Lower lobe of right lung (tissue), 2 donors: ENCODE measurements around the gene GPBAR1. TPM values are rescaled to one million over a fixed set of nuclear protein-coding genes. Genes with fewer than 3 reads are reported as not detected.

Source experiments
- ATAC-seq, 2 donors: fragments of 200-7000 bp; cut with Tn5 transposase; one replicate each; pipeline ENCODE4 v1.9.1; 2020 to 2022; ENCODE audit warnings: mild to moderate bottlenecking in 2 of 2, moderate library complexity in 2 of 2
- DNase-seq: peaks from one replicate; pipeline ENCODE4 v3.0.0-alpha.2; 2020
- H3K27ac ChIP-seq: fragments of 200-600 bp; one replicate; pipeline ENCODE4 v1.8.0; 2022
- H3K27me3 ChIP-seq: fragments of 200-600 bp; one replicate; pipeline ENCODE4 v1.8.0; 2022; ENCODE audit warnings: low read depth
- H3K36me3 ChIP-seq: fragments of 200-600 bp; one replicate; pipeline ENCODE4 v1.8.0; 2022; ENCODE audit warnings: mild to moderate bottlenecking
- H3K4me1 ChIP-seq: fragments of 200-600 bp; one replicate; pipeline ENCODE4 v1.8.0; 2022
- H3K4me3 ChIP-seq: fragments of 200-600 bp; one replicate; pipeline ENCODE4 v1.8.0; 2022; ENCODE audit warnings: mild to moderate bottlenecking
- H3K9me3 ChIP-seq: fragments of 200-600 bp; one replicate; pipeline ENCODE4 v1.8.0; 2022
- CTCF ChIP-seq: fragments of 200-600 bp; IDR thresholded peaks from one replicate; pipeline ENCODE4 v1.8.0; 2022; ENCODE audit warnings: antibody characterized with exemption, mild to moderate bottlenecking
- intact Hi-C: fragments of 100-400 bp; cut with DNase I; formaldehyde crosslinking; loops from one replicate; pipeline ENCODE4 v1.11.0; 2022
- total RNA-seq: library from RNA; stranded (reverse); fragmentation: NEBNext Ultra II Directional; extraction: Animal tissue kit (Norgen Biotek cat#: 25700); gene quantifications from one replicate; pipeline ENCODE4 v1.2.1, GENCODE V29; 2021
- donor health status: DM: no; HTN: yes; CAD: no; lungs with severe emphysema.

GPBAR1 gene
- total RNA-seq, 1 donor from 2014 or later: 4.6 TPM

GRCh38 chr2:218264773-218265561 is 4.2 kb downstream of the GPBAR1 start:
- H3K4me1 ChIP-seq: peaks cover 67% of the 10 kb centered on the region
- no peaks in the 10 kb centered on the region for H3K9me3 ChIP-seq
- intact Hi-C loops: no loop called here
- H3K27me3 ChIP-seq: no peaks in the 10 kb centered on the region
- DNase-seq (no peak), ATAC-seq (no peak)
- peaks cover 61% of the 10 kb centered on the region for H3K36me3 ChIP-seq
- no peak for TF ChIP-seq CTCF
- H3K27ac ChIP-seq: peak overlapping the region; percentile 57
- H3K4me3 ChIP-seq: no peak overlapping the region

- peaks cover 61% of the 10 kb centered on the region for H3K4me1 ChIP-seq
- ATAC-seq (no peak), DNase-seq (no peak)
- no peaks in the 10 kb centered on the region for H3K9me3 ChIP-seq
- peaks cover 61% of the 10 kb centered on the region for H3K36me3 ChIP-seq
- H3K27ac ChIP-seq: no peak overlapping the region
- intact Hi-C loops: no loop called here
- TF ChIP-seq CTCF: no peak
- H3K27me3 ChIP-seq: no peaks in the 10 kb centered on the region
- H3K4me3 ChIP-seq: no peak overlapping the region
These were observed 4.8 kb downstream of the GPBAR1 start for GRCh38 chr2:218265626-218266025.

GRCh38 chr2:218266316-218266979 is 5.6 kb downstream of the GPBAR1 start:
- Histone ChIP-seq H3K9me3 (no peaks in the 10 kb centered on the region), H3K27ac (no peak overlapping the region), H3K4me1 (peaks cover 59% of the 10 kb centered on the region), H3K27me3 (no peaks in the 10 kb centered on the region), H3K4me3 (no peak overlapping the region), H3K36me3 (peaks cover 61% of the 10 kb centered on the region)
- ATAC-seq: no peak
- TF ChIP-seq CTCF: no peak
- DNase-seq: no peak
- intact Hi-C loops: no loop called here

- DNase-seq: no peak
- intact Hi-C loops: no loop called here
- TF ChIP-seq CTCF: no peak
- no peaks in the 10 kb centered on the region for H3K9me3 ChIP-seq
- H3K36me3 ChIP-seq: peaks cover 63% of the 10 kb centered on the region
- no peak for ATAC-seq
- peaks cover 59% of the 10 kb centered on the region for H3K4me1 ChIP-seq
- H3K27me3 ChIP-seq: no peaks in the 10 kb centered on the region
- H3K27ac ChIP-seq: no peak overlapping the region
- H3K4me3 ChIP-seq: no peak overlapping the region
These were observed 6.4 kb downstream of the GPBAR1 start for GRCh38 chr2:218267259-218267658.

- intact Hi-C loops: no loop called here
- Histone ChIP-seq H3K27me3 (no peaks in the 10 kb centered on the region), H3K4me3 (peak within 1 kb of the TSS; percentile 78), H3K4me1 (peaks cover 48% of the 10 kb centered on the region), H3K27ac (peak within 1 kb of the TSS; percentile 75), H3K9me3 (no peaks in the 10 kb centered on the region), H3K36me3 (peaks cover 59% of the 10 kb centered on the region)
- peak; percentile 100 for DNase-seq
- peak; percentile 26 for TF ChIP-seq CTCF
- ATAC-seq: peak; percentile 95 to 96
These were observed 9.3 kb downstream of the GPBAR1 start, which contains the start of the genes AAMP and PNKD for GRCh38 chr2:218269900-218270720. Gene AAMP, minus strand, starts transcription at chr2:218270137. Its CDS starts 51 bp downstream, at chr2:218270086. Gene PNKD, plus strand, starts transcription at chr2:218270519. Its CDS starts 17 bp downstream, at chr2:218270536.
